Measurements from ENCODE around the gene SNX8. TPM values are rescaled to one million over a fixed set of nuclear protein-coding genes. Genes with fewer than 3 reads are reported as not detected.
"Not testable (repeated sequence)": the region's sequence is repeated elsewhere in the genome, so short reads cannot be mapped to it uniquely, and the experiment has no call there.

The SNX8 gene
- total RNA-seq, 1 experiment from 2014 or later = 40.6 TPM

DNA sequence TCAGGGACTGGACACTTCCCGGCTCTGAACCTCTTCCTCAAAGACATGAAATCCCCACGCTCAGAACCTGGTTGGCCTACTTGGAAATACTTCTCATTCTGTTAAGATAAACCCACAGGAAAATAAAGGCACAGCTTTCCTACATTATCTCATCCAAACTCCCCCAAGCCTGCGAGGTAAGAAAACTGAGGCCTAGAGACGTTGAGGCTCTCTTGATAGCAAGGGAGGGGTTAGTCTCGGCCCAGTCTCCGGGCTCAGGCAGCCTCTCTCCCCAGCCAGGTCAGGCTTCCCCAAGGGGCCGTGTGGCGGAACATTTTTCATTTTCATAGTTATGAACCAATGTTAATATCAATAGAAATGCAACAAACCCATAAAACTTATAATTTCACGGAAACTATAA lies 35.8 kb upstream of the SNX8 start:
- H4K8ac ChIP-seq (replicated peaks; ENCODE audit: insufficient read length, low read depth, low read length) = no peak overlapping the region
- H3T11ph ChIP-seq (ENCODE audit: low read length) = no peak overlapping the region
- H2BK5ac ChIP-seq (ENCODE audit: insufficient read length, low read length) = no peak overlapping the region
- no peak overlapping the region for H2BK120ac ChIP-seq (ENCODE audit: low read depth, low read length, poor library complexity, severe bottlenecking)
- no peak overlapping the region for H3K14ac ChIP-seq (ENCODE audit: insufficient read depth, low read length)
- H2BK20ac ChIP-seq (ENCODE audit: low read depth, low read length, poor library complexity, severe bottlenecking) = no peak overlapping the region
- H3K9ac ChIP-seq (ENCODE audit: extremely low read depth, insufficient read length, low read length) = no peak overlapping the region
- no CpG with 5 or more reads among the region's 9 CpGs for WGBS (ENCODE audit: extremely low coverage, insufficient read length, low lambda C conversion rate)
- Mint-ChIP-seq H3K27ac (peak overlapping the region in 2 of 3 experiments; percentile 40 to 86; a peak in 2 of 7 replicates), H3K4me3 (no peak overlapping the region), H3K4me1 (0 out of 4 replicates have a peak, but pooled peaks cover 0 to 2% of the 10 kb centered on the region in 2 experiments), H3K36me3 (ENCODE audit: insufficient read depth in 1 of 3, low read depth in 3 of 3) (peaks cover 8 to 29% (median 21%) of the 10 kb centered on the region in 3 experiments; a peak in 6 of 7 replicates), H3K27me3 (ENCODE audit: low read depth) (no peaks in the 10 kb centered on the region), H3K9me3 (no peaks in the 10 kb centered on the region; a peak in 1 of 5 replicates)
- no peaks in the 10 kb centered on the region for H4K20me1 ChIP-seq (ENCODE audit: control insufficient read depth, insufficient read depth, insufficient read length)
- no peak overlapping the region for H3K23ac ChIP-seq (ENCODE audit: insufficient read length, low read depth, low read length)
- H2BK15ac ChIP-seq (ENCODE audit: low read depth, low read length) = no peak overlapping the region
- no peak overlapping the region for H4K91ac ChIP-seq (ENCODE audit: insufficient read length, low read depth, low read length)
- no peak for TF ChIP-seq CTCF (conservative IDR thresholded peaks at IDR 0.05)
- no peak overlapping the region for H2AK5ac ChIP-seq (ENCODE audit: insufficient read length, low read length)
- H4K5ac ChIP-seq (ENCODE audit: insufficient read length, low read depth, low read length) = no peak overlapping the region
- no peak overlapping the region for H3K18ac ChIP-seq (ENCODE audit: insufficient read length, low read depth, low read length)
- H3K79me2 ChIP-seq (ENCODE audit: insufficient read depth, low read length) = peaks cover 3% of the 10 kb centered on the region; the same call in 1 of the 2 replicates
- H2AFZ ChIP-seq (ENCODE audit: low read length) = no peak overlapping the region
- H3K23me2 ChIP-seq (ENCODE audit: insufficient read length, low read depth, low read length, poor library complexity, severe bottlenecking) = no peaks in the 10 kb centered on the region
- H2BK12ac ChIP-seq (ENCODE audit: insufficient read length, low read depth, low read length) = no peak overlapping the region
- H3K4me2 ChIP-seq (ENCODE audit: insufficient read depth, insufficient read length, low read length) = no peak overlapping the region
- H3K56ac ChIP-seq (ENCODE audit: insufficient read length, low read depth, low read length) = no peak overlapping the region
- DNase-seq = no peak
- H3K4me1 ChIP-seq (ENCODE audit: insufficient read depth, low read length) = no peaks in the 10 kb centered on the region
- no peak overlapping the region for H3K27ac ChIP-seq (ENCODE audit: insufficient read length, low read depth, low read length)
- H3K79me1 ChIP-seq (ENCODE audit: insufficient read depth, low read depth, low read length, poor library complexity, severe bottlenecking) = no peaks in the 10 kb centered on the region
- no peak overlapping the region for H3K4ac ChIP-seq (ENCODE audit: low read depth, low read length)
- no peaks in the 10 kb centered on the region for H3K27me3 ChIP-seq (ENCODE audit: insufficient read depth, low read length)
- no peaks in the 10 kb centered on the region for H3K9me3 ChIP-seq (ENCODE audit: control insufficient read depth, low read depth, low read length)

- not testable (repeated sequence) for H2BK12ac ChIP-seq (ENCODE audit: insufficient read length, low read depth, low read length); H3K56ac ChIP-seq (ENCODE audit: insufficient read length, low read depth, low read length); H3K9ac ChIP-seq (ENCODE audit: extremely low read depth, insufficient read length, low read length); H2BK15ac ChIP-seq (ENCODE audit: low read depth, low read length); H4K8ac ChIP-seq (replicated peaks; ENCODE audit: insufficient read length, low read depth, low read length); H2BK120ac ChIP-seq (ENCODE audit: low read depth, low read length, poor library complexity, severe bottlenecking); H3K79me1 ChIP-seq (ENCODE audit: insufficient read depth, low read depth, low read length, poor library complexity, severe bottlenecking); H4K20me1 ChIP-seq (ENCODE audit: control insufficient read depth, insufficient read depth, insufficient read length); H3K4me1 ChIP-seq (ENCODE audit: insufficient read depth, low read length); H2AK5ac ChIP-seq (ENCODE audit: insufficient read length, low read length); DNase-seq; H3K27me3 Mint-ChIP-seq (ENCODE audit: low read depth); H4K5ac ChIP-seq (ENCODE audit: insufficient read length, low read depth, low read length); H3K9me3 ChIP-seq (ENCODE audit: control insufficient read depth, low read depth, low read length); H3K23ac ChIP-seq (ENCODE audit: insufficient read length, low read depth, low read length); H4K91ac ChIP-seq (ENCODE audit: insufficient read length, low read depth, low read length); H2AFZ ChIP-seq (ENCODE audit: low read length); H3K27me3 ChIP-seq (ENCODE audit: insufficient read depth, low read length); H2BK5ac ChIP-seq (ENCODE audit: insufficient read length, low read length); H3K14ac ChIP-seq (ENCODE audit: insufficient read depth, low read length); H3K18ac ChIP-seq (ENCODE audit: insufficient read length, low read depth, low read length); H3K4me2 ChIP-seq (ENCODE audit: insufficient read depth, insufficient read length, low read length); H3K4ac ChIP-seq (ENCODE audit: low read depth, low read length); H3K9me3 Mint-ChIP-seq; H3K79me2 ChIP-seq (ENCODE audit: insufficient read depth, low read length); H3T11ph ChIP-seq (ENCODE audit: low read length); H3K4me1 Mint-ChIP-seq; H3K27ac ChIP-seq (ENCODE audit: insufficient read length, low read depth, low read length); H2BK20ac ChIP-seq (ENCODE audit: low read depth, low read length, poor library complexity, severe bottlenecking); H3K4me3 Mint-ChIP-seq; H3K23me2 ChIP-seq (ENCODE audit: insufficient read length, low read depth, low read length, poor library complexity, severe bottlenecking)
- Mint-ChIP-seq H3K36me3 (ENCODE audit: insufficient read depth in 1 of 3, low read depth in 3 of 3) (peaks cover 5 to 24% (median 15%) of the 10 kb centered on the region in 3 experiments; a peak in 6 of 7 replicates), H3K27ac (peak overlapping the region in 1 of 3 experiments; percentile 62; a peak in 1 of 7 replicates)
- no CpG with 5 or more reads among the region's 15 CpGs for WGBS (ENCODE audit: extremely low coverage, insufficient read length, low lambda C conversion rate)
These were observed 33.3 kb upstream of the SNX8 start for GRCh38 chr7:2347351-2348063.

Data from H9 (cell line).